SH-SY5Y (cell line): ENCODE results near the gene PROX2.

Experiments
- GATA2 ChIP-seq: IDR thresholded peaks from 2 replicates; pipeline ENCODE4 v1.6.1; 2011; ENCODE audit warnings: mild to moderate bottlenecking, low read depth, low read length
- GATA3 ChIP-seq: IDR thresholded peaks from 2 replicates; pipeline ENCODE4 v1.6.1; 2011; ENCODE audit warnings: low read depth, mild to moderate bottlenecking, low read length, moderate library complexity

DNA sequence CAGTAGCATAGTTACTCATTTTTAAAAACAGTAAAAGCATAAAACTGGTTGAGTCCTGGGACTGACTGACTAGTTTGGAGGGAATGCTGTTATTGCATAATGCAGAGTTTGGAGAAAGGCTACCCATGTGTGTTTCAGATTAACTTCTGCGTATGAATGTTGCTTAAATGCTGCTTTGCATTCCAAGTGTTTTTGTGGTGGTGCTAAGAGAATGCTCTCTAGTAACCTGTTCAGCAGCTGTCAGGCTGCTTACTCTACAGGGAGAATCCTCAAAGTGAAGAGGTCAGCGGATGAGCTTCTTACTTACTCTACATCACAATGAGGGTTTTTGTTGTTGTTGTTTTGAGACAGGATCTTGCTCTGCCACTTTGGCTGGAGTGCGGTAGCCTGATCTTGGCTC is 10.1 kb upstream of the PROX2 start:
- no peak for TF ChIP-seq GATA2
- no peak for TF ChIP-seq GATA3
